ENCODE results near the gene CEP85.

CEP85 gene

GRCh38 chr1:26278724-26279455, 44.9 kb downstream of the CEP85 start:
- DNase-seq, result peak; percentile 42

GRCh38 chr1:26279456-26280332, 45.7 kb downstream of the CEP85 start, which contains the start of gene SH3BGRL3:
TSS of gene SH3BGRL3 (plus strand) at chr1:26280086. CDS start at chr1:26280156, 70 bp downstream.
- peak; percentile 85 for DNase-seq

GRCh38 chr1:26280333-26281042, 46.5 kb downstream of the CEP85 start:
- peak; percentile 28 for DNase-seq

GRCh38 chr1:26281091-26281958, 47.3 kb downstream of the CEP85 start:
- no peak for DNase-seq

GRCh38 chr1:26281971-26282370, 48.0 kb downstream of the CEP85 start:
- DNase-seq, result no peak

GRCh38 chr1:26282401-26282918, 48.5 kb downstream of the CEP85 start:
- no peak for DNase-seq

- DNase-seq, result no peak
Measured at GRCh38 chr1:26283279-26283853, 49.4 kb downstream of the CEP85 start.

GRCh38 chr1:26283871-26284596, 50.0 kb downstream of the CEP85 start:
- DNase-seq, result no peak

- DNase-seq, result peak; percentile 92
Measured at GRCh38 chr1:26284597-26285347, 50.8 kb downstream of the CEP85 start.

- DNase-seq, result peak; percentile 45
Measured at GRCh38 chr1:26285366-26286063, 51.5 kb downstream of the CEP85 start.

- no peak for DNase-seq
Measured at GRCh38 chr1:26286064-26286416, 52.0 kb downstream of the CEP85 start.

- peak; percentile 80 for DNase-seq
Measured at GRCh38 chr1:26287033-26287711, 53.2 kb downstream of the CEP85 start.

GRCh38 chr1:26287811-26288210, 53.8 kb downstream of the CEP85 start:
- DNase-seq, result no peak

GRCh38 chr1:26288311-26288941, 54.4 kb downstream of the CEP85 start:
- peak; percentile 51 for DNase-seq

- peak; percentile 48 for DNase-seq
Measured at GRCh38 chr1:26289158-26290059, 55.4 kb downstream of the CEP85 start.

- peak; percentile 40 for DNase-seq
Measured at GRCh38 chr1:26290122-26290881, 56.3 kb downstream of the CEP85 start.

- no peak for DNase-seq
Measured at GRCh38 chr1:26290882-26291261, 56.9 kb downstream of the CEP85 start.
